Pancreas (tissue), 10 donors: ENCODE results near the gene TRPM8. TPM values are rescaled to one million over a fixed set of nuclear protein-coding genes. Genes with fewer than 3 reads are reported as not detected.
"Not testable (repeated sequence)": the region's sequence is repeated elsewhere in the genome, so short reads cannot be mapped to it uniquely, and the experiment has no call there.

Experiments used
- ATAC-seq, 4 donors: fragments of 200-7000 bp; cut with Tn5 transposase; one replicate each; pipeline versions ENCODE4 v1.8.0 to v1.9.1; 2020; ENCODE audit warnings: mild to moderate bottlenecking in 4 of 4, moderate library complexity in 4 of 4
- DNase-seq, 6 donors: peaks; one replicate each; pipeline ENCODE4 v3.0.0-alpha.2; 2020
- FAIRE-seq: peaks from 2 replicates; lab custom pipeline; 2012; peaks lifted over from hg19 to GRCh38; lab: Jason Lieb, UNC
- H3K27ac ChIP-seq, 4 donors: fragments of 200-600 bp; sonication (generic); 1 replicate in 3 of 4; 2 replicates in 1 of 4; pipeline versions ENCODE4 v1.5.0 to v1.8.0; 2020
- H3K27me3 ChIP-seq, 4 donors: fragments of 200-600 bp; one replicate each; pipeline ENCODE4 v1.8.0; 2021
- H3K36me3 ChIP-seq, 3 donors: fragments of 200-600 bp; sonication (generic) in 1 of 3; one replicate each; pipeline versions ENCODE4 v1.5.0 to v1.8.0; 2020 to 2021
- H3K4me1 ChIP-seq, 3 donors: fragments of 200-600 bp; one replicate each; pipeline ENCODE4 v1.8.0; 2021
- H3K4me3 ChIP-seq, 4 donors: fragments of 200-600 bp; sonication (generic) in 2 of 4; one replicate each; pipeline versions ENCODE4 v1.5.0 to v1.8.0; 2020 to 2021
- H3K9me3 ChIP-seq, 4 donors: fragments of 200-600 bp; one replicate each; pipeline ENCODE4 v1.8.0; 2021
- CTCF ChIP-seq, 4 donors: fragments of 200-600 bp; sonication (generic) in 3 of 4; IDR thresholded peaks; one replicate each; pipeline versions ENCODE4 v1.5.0 to v1.8.0; 2021; ENCODE audit warnings: antibody characterized with exemption in 4 of 4
- WGBS, 2 donors: extraction: QIAGEN DNeasy Blood & Tissue Kit; methylation state at CpG; one replicate each; pipeline ENCODE4 v1.1.7; 2013; 5-methylcytosine and 5-hydroxymethylcytosine counted together
- intact Hi-C, 3 donors: fragments of 100-400 bp; cut with DNase I; formaldehyde crosslinking; loops; one replicate each; pipeline versions ENCODE4 v1.11.1 to v1.14.2; 2022
- polyA plus RNA-seq, 2 donors: library from polyadenylated mRNA; stranded (reverse); fragments of 200-250 nt; gene quantifications; one replicate each; pipeline ENCODE4 v1.2.3, GENCODE V29; 2013
- total RNA-seq, 6 donors: library from RNA; stranded (reverse); fragmentation: NEBNext Ultra II Directional in 4 of 6; extraction: Animal tissue kit (Norgen Biotek cat#: 25700) in 4 of 6; gene quantifications; one replicate each; pipeline versions ENCODE4 v1.2.1 to v1.2.4, GENCODE V29; 2021 to 2023
- donor health status: healthy with polysubstance abuse.
- donor health status: DM: no; HTN: no; CAD: no; lungs with moderate emphysema.
- donor health status: DM: no; HTN: no; CAD: no.
- donor health status: control.
- donor health status: control.
- donor health status: Bipolar disorder and iron deficiency.
- donor health status: DM: yes; HTN: yes; CAD: no.
- donor health status: DM: no; HTN: no; CAD: no.
- donor health status: DM: no; HTN: no; CAD: no.
- donor health status: DM: yes; HTN: yes; CAD: no.

TRPM8 gene
- total RNA-seq (under 1 TPM in 5 of 6 donors, not detected in 1; 0.09 to 1.00 (median 0.32) TPM), polyA plus RNA-seq (under 1 TPM; 0.08 to 0.23 TPM)

DNA sequence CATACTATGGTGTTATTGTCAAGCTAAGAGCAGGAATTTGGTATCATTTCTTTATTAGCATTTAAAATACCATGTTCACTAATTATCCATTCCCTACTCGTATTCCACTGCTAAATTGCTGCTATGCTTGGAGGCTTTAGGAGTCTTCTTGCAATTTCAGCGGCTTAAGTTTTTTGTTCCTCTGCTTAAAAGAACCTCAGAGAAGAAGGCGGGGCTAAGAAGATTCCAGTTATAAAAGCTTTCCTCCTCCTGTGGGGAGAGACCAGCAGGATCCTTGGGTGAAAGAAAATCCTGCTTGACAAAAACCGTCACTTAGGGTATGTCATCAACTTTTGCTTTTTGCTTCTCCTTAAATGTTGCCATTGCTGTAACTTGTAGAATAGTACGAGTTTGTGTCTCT lies at the start of gene TRPM8:
TRPM8 (plus strand) TSS at position 258 of the 400 bp plus-strand sequence. CDS start 9,165 bp downstream, outside the sequence.
- DNase-seq, result no peak
- H3K36me3 ChIP-seq, result no peaks in the 10 kb centered on the region
- FAIRE-seq, result no peak
- no peak for ATAC-seq
- no peaks in the 10 kb centered on the region for H3K4me1 ChIP-seq
- H3K27ac ChIP-seq, result no peak within 1 kb of the TSS
- no peaks in the 10 kb centered on the region for H3K27me3 ChIP-seq
- intact Hi-C loops, result no loop called here
- TF ChIP-seq CTCF (IDR thresholded peaks at IDR 0.05), result no peak
- no peaks in the 10 kb centered on the region for H3K9me3 ChIP-seq
- 36 to 42% methylated on average over 5 of the region's 5 CpGs for WGBS, 2 donors
- H3K4me3 ChIP-seq, result no peak within 1 kb of the TSS

DNA sequence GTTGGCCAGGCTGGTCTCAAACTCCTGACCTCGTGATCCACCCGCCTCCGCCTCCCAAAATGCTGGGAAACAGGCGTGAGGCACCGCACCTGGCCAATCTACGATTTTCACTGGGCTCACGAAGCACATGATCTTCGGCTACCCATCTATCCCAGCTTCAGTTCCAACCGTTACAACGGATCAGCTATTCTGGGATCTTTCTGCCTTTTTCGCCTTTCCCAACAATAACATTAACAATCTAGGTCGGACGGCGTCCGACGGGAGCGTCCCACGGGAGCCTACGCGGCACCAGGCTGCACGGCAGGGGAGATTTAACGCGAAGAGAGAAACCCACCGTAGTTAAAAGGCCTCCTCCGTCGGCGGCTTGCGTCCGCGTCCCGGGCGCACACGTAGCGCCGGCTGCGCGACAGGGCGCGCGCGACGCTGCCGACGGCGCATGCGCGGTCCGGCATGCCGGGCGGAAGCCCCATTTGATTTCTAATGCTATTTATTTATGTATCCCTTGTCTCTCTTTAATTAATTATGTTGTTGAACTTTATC lies 49.1 kb upstream of the TRPM8 start, which contains the start of gene MSL3B:
MSL3B (minus strand) TSS at position 394 of the 540 bp plus-strand sequence.
- Histone ChIP-seq H3K36me3 (peaks cover 0 to 2% (median 0%) of the 10 kb centered on the region in 3 donors), H3K27me3 (peaks cover 0 to 29% (median 0%) of the 10 kb centered on the region in 4 donors), H3K27ac (no peak within 1 kb of the TSS), H3K9me3 (no peaks in the 10 kb centered on the region), H3K4me3 (peak within 1 kb of the TSS; percentile 33 to 51 (median 38)), H3K4me1 (no peaks in the 10 kb centered on the region)
- TF ChIP-seq CTCF (IDR thresholded peaks at IDR 0.05), result no peak
- intact Hi-C loops, result no loop called here
- no peak for FAIRE-seq
- peak; percentile 62 to 90 (median 80) for ATAC-seq
- 8 to 10% methylated on average over 50 of the region's 50 CpGs for WGBS, 2 donors
- peak in 4 of 6 donors; percentile 21 to 76 (median 38) for DNase-seq

- no peak for DNase-seq
- 45 to 61% methylated on average over 4 of the region's 4 CpGs for WGBS, 2 donors
- intact Hi-C loops, result no loop called here
- Histone ChIP-seq H3K9me3 (no peaks in the 10 kb centered on the region), H3K27ac (no peak overlapping the region), H3K4me1 (no peaks in the 10 kb centered on the region), H3K4me3 (no peak overlapping the region), H3K36me3 (no peaks in the 10 kb centered on the region), H3K27me3 (peaks cover 0 to 32% (median 0%) of the 10 kb centered on the region in 4 donors)
- ATAC-seq, result no peak
- no peak for TF ChIP-seq CTCF (IDR thresholded peaks at IDR 0.05)
- FAIRE-seq, result no peak
These were observed 45.7 kb upstream of the TRPM8 start for GRCh38 chr2:233871432-233871831.

- H3K4me3 ChIP-seq, H3K4me1 ChIP-seq, H3K27ac ChIP-seq, DNase-seq, FAIRE-seq, H3K9me3 ChIP-seq, intact Hi-C loops, H3K36me3 ChIP-seq, ATAC-seq: not testable (repeated sequence)
- H3K27me3 ChIP-seq, result peaks cover 0 to 32% (median 0%) of the 10 kb centered on the region in 4 donors
- WGBS, 2 donors, result 29 to 43% methylated on average over 2 of the region's 2 CpGs
These were observed 45.0 kb upstream of the TRPM8 start for GRCh38 chr2:233872125-233872524.

- Histone ChIP-seq H3K4me3 (no peak overlapping the region), H3K9me3 (no peaks in the 10 kb centered on the region), H3K27me3 (no peaks in the 10 kb centered on the region), H3K4me1 (no peaks in the 10 kb centered on the region), H3K36me3 (no peaks in the 10 kb centered on the region), H3K27ac (no peak overlapping the region)
- FAIRE-seq (no peak), DNase-seq (no peak), ATAC-seq (no peak)
- no peak for TF ChIP-seq CTCF (IDR thresholded peaks at IDR 0.05)
- intact Hi-C loops, result no loop called here
These were observed 34.8 kb upstream of the TRPM8 start for GRCh38 chr2:233882353-233882752.
